Suprapubic skin (tissue), 4 donors: ENCODE measurements around the gene AGER.

Experiments used
- POLR2A ChIP-seq, 2 donors: fragments of 450-650 bp; IDR thresholded peaks; one replicate each; pipeline ENCODE4 v1.6.1; 2017; ENCODE audit warnings: antibody characterized with exemption in 2 of 2, mild to moderate bottlenecking in 2 of 2, moderate library complexity in 2 of 2
- POLR2AphosphoS5 ChIP-seq, 3 donors: sonication (generic); formaldehyde crosslinking; IDR thresholded peaks; one replicate each; pipeline ENCODE4 v1.6.1; 2017; ENCODE audit warnings: antibody characterized with exemption in 3 of 3
- TF ChIP-seq, protein P1 (sequence below), 2 donors: fragments of 200-600 bp in 1 of 2; fragments of 450-650 bp in 1 of 2; sonication (generic) in 1 of 2; IDR thresholded peaks; one replicate each; pipeline ENCODE4 v1.5.1; 2016 to 2019; ENCODE audit warnings: antibody characterized with exemption in 2 of 2, mild to moderate bottlenecking in 1 of 2, moderate library complexity in 1 of 2

DNA sequence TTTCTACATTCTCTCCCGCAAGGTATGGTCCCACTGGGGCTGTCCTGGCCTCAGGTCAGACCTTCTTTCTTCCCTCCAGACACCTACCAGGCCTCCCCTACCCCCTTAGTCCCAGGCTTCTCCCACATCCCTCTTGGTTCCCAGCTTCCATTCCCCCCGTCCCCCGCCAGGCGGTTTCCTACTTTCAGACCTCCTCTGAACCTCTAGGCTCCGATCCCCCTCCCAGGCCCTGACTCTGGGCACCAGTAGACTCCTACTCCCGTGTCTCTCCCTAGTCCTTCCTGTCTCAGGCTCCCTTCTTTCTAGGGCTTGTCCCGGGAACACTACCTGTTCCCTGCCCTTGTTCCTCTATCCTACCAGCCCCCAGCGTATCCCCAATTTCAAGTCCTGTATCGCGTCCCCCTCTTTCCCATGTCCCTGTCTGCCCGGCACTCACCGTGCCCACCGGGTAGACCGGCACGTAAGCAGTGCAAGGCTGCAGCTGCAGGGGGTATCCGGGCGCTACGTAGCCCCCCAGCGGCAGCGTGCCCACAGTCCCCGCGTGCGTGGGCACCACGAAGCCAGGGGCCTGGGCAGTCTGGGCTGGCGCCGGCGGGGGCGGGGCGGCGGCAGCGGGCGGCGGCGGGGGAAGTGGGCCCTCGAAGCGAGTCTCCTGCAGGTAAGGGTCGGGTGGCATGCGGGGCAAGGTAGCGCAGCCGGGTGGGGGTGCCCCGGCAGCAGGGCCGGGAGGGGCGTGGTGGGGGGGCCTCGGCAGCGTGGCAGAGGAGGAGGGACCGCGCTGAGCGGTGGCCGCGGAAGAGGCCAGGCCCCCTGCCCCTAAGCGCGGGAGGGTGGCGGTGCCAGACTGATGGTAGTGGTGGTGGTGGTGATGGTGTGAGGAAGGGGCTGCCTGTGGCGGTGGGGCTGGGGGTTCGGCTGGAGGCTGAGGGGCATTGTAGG is 33.9 kb downstream of the AGER start:
- TF ChIP-seq POLR2A (IDR thresholded peaks at IDR 0.05): no peak
- TF ChIP-seq, protein P1, sequence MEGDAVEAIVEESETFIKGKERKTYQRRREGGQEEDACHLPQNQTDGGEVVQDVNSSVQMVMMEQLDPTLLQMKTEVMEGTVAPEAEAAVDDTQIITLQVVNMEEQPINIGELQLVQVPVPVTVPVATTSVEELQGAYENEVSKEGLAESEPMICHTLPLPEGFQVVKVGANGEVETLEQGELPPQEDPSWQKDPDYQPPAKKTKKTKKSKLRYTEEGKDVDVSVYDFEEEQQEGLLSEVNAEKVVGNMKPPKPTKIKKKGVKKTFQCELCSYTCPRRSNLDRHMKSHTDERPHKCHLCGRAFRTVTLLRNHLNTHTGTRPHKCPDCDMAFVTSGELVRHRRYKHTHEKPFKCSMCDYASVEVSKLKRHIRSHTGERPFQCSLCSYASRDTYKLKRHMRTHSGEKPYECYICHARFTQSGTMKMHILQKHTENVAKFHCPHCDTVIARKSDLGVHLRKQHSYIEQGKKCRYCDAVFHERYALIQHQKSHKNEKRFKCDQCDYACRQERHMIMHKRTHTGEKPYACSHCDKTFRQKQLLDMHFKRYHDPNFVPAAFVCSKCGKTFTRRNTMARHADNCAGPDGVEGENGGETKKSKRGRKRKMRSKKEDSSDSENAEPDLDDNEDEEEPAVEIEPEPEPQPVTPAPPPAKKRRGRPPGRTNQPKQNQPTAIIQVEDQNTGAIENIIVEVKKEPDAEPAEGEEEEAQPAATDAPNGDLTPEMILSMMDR (IDR thresholded peaks at IDR 0.05): no peak
- TF ChIP-seq POLR2AphosphoS5 (IDR thresholded peaks at IDR 0.05): no peak
